Measurements from ENCODE around the gene RWDD3.

The RWDD3 gene

GRCh38 chr1:95233737-95234500, at the start of gene RWDD3:
Gene RWDD3 (plus strand): TSS chr1:95234210. CDS start chr1:95234231, 21 bp downstream.
- peak; percentile 88 to 89 for DNase-seq (ENCODE audit: low read depth in 1 of 2, low spot score in 1 of 2)

- no peak for DNase-seq (ENCODE audit: low read depth in 1 of 2, low spot score in 1 of 2)
These were observed 47.9 kb upstream of the RWDD3 start for GRCh38 chr1:95186149-95186548.

GRCh38 chr1:95193591-95193990, 40.4 kb upstream of the RWDD3 start:
- DNase-seq (ENCODE audit: low read depth in 1 of 2, low spot score in 1 of 2): no peak

GRCh38 chr1:95195046-95195445, 39.0 kb upstream of the RWDD3 start:
- no peak for DNase-seq (ENCODE audit: low read depth in 1 of 2, low spot score in 1 of 2)

- DNase-seq (ENCODE audit: low read depth in 1 of 2, low spot score in 1 of 2): no peak
These were observed 38.0 kb upstream of the RWDD3 start for GRCh38 chr1:95196017-95196416.

GRCh38 chr1:95197616-95198252, 36.3 kb upstream of the RWDD3 start:
- DNase-seq (ENCODE audit: low read depth in 1 of 2, low spot score in 1 of 2): no peak

GRCh38 chr1:95201905-95202304, 32.1 kb upstream of the RWDD3 start:
- DNase-seq (ENCODE audit: low read depth in 1 of 2, low spot score in 1 of 2): no peak

- DNase-seq (ENCODE audit: low read depth in 1 of 2, low spot score in 1 of 2): no peak
These were observed 30.0 kb upstream of the RWDD3 start for GRCh38 chr1:95203908-95204437.

- DNase-seq (ENCODE audit: low read depth in 1 of 2, low spot score in 1 of 2): no peak
These were observed 27.5 kb upstream of the RWDD3 start for GRCh38 chr1:95206514-95206913.

GRCh38 chr1:95207223-95207935, 26.6 kb upstream of the RWDD3 start:
- no peak for DNase-seq (ENCODE audit: low read depth in 1 of 2, low spot score in 1 of 2)

- DNase-seq (ENCODE audit: low read depth in 1 of 2, low spot score in 1 of 2): no peak
These were observed 25.1 kb upstream of the RWDD3 start for GRCh38 chr1:95208876-95209275.

GRCh38 chr1:95209291-95209690, 24.7 kb upstream of the RWDD3 start:
- DNase-seq (ENCODE audit: low read depth in 1 of 2, low spot score in 1 of 2): no peak

GRCh38 chr1:95216292-95216990, 17.6 kb upstream of the RWDD3 start:
- DNase-seq (ENCODE audit: low read depth in 1 of 2, low spot score in 1 of 2): no peak

- DNase-seq (ENCODE audit: low read depth in 1 of 2, low spot score in 1 of 2): no peak
These were observed 16.6 kb upstream of the RWDD3 start for GRCh38 chr1:95217371-95217770.

GRCh38 chr1:95219407-95219806, 14.6 kb upstream of the RWDD3 start:
- DNase-seq (ENCODE audit: low read depth in 1 of 2, low spot score in 1 of 2): no peak

- DNase-seq (ENCODE audit: low read depth in 1 of 2, low spot score in 1 of 2): no peak
These were observed 12.7 kb upstream of the RWDD3 start for GRCh38 chr1:95221306-95221705.

GRCh38 chr1:95222629-95223028, 11.4 kb upstream of the RWDD3 start:
- no peak for DNase-seq (ENCODE audit: low read depth in 1 of 2, low spot score in 1 of 2)

- no peak for DNase-seq (ENCODE audit: low read depth in 1 of 2, low spot score in 1 of 2)
These were observed 10.9 kb upstream of the RWDD3 start for GRCh38 chr1:95223110-95223509.

- no peak for DNase-seq (ENCODE audit: low read depth in 1 of 2, low spot score in 1 of 2)
These were observed 7.0 kb upstream of the RWDD3 start for GRCh38 chr1:95226781-95227660.

GRCh38 chr1:95229037-95229436, 5.0 kb upstream of the RWDD3 start:
- no peak for DNase-seq (ENCODE audit: low read depth in 1 of 2, low spot score in 1 of 2)

Measured in activated T-helper 1 cell treated with anti-CD3 and anti-CD28 coated beads, Interleukin-2, amount 50 U/mL, for 16 hours (primary cell).